Colon (tissue), 2 donors: ENCODE results near the gene LTBP2.

ENCODE experiments used
- FAIRE-seq: peaks from 2 replicates; lab custom pipeline; 2012; peaks lifted over from hg19 to GRCh38; lab: Jason Lieb, UNC
- donor health status: control.
- donor health status: control.

The LTBP2 gene

GRCh38 chr14:74571441-74571841 is 40.6 kb downstream of the LTBP2 start:
- FAIRE-seq = no peak

- no peak for FAIRE-seq
These were observed 41.3 kb downstream of the LTBP2 start for GRCh38 chr14:74570696-74571095.

GRCh38 chr14:74569806-74570591 is 42.0 kb downstream of the LTBP2 start:
- no peak for FAIRE-seq

- FAIRE-seq = no peak
These were observed 42.6 kb downstream of the LTBP2 start for GRCh38 chr14:74569387-74569786.

GRCh38 chr14:74568911-74569310 is 43.1 kb downstream of the LTBP2 start:
- no peak for FAIRE-seq

GRCh38 chr14:74568380-74568649 is 43.7 kb downstream of the LTBP2 start:
- no peak for FAIRE-seq

- no peak for FAIRE-seq
These were observed 44.2 kb downstream of the LTBP2 start for GRCh38 chr14:74567646-74568379.

- no peak for FAIRE-seq
These were observed 44.8 kb downstream of the LTBP2 start for GRCh38 chr14:74567219-74567618.

- no peak for FAIRE-seq
These were observed 45.6 kb downstream of the LTBP2 start for GRCh38 chr14:74566174-74567141.

GRCh38 chr14:74563586-74564159 is 48.4 kb downstream of the LTBP2 start:
- FAIRE-seq = no peak

GRCh38 chr14:74563233-74563585 is 48.8 kb downstream of the LTBP2 start:
- no peak for FAIRE-seq

- FAIRE-seq = no peak
These were observed 49.4 kb downstream of the LTBP2 start for GRCh38 chr14:74562515-74563232.

GRCh38 chr14:74558655-74559054 is 53.4 kb downstream of the LTBP2 start:
- no peak for FAIRE-seq

- no peak for FAIRE-seq
These were observed 54.3 kb downstream of the LTBP2 start for GRCh38 chr14:74557691-74558090.

GRCh38 chr14:74555476-74556050 is 56.5 kb downstream of the LTBP2 start:
- FAIRE-seq = no peak

- no peak for FAIRE-seq
These were observed 57.2 kb downstream of the LTBP2 start for GRCh38 chr14:74554742-74555362.

- no peak for FAIRE-seq
These were observed 59.4 kb downstream of the LTBP2 start for GRCh38 chr14:74552623-74553022.

- FAIRE-seq = no peak
These were observed 60.3 kb downstream of the LTBP2 start for GRCh38 chr14:74551431-74552371.

GRCh38 chr14:74551001-74551400 is 61.0 kb downstream of the LTBP2 start:
- FAIRE-seq = no peak

GRCh38 chr14:74550071-74550470 is 62.0 kb downstream of the LTBP2 start:
- FAIRE-seq = no peak
